Endothelial cell of umbilical vein (primary cell): Measurements from ENCODE around the gene DACT3. TPM values are rescaled to one million over a fixed set of nuclear protein-coding genes. Genes with fewer than 3 reads are reported as not detected.

Experiments
- BruUV-seq: library from RNA; stranded (reverse); fragments of 400-500 nt; replicated peaks from 2 replicates; lab custom pipeline; 2021; lab: Mats Ljungman, UMichigan
- CTCF ChIA-PET: fragments of 300-600, 350-600 bp; sonication (Branson Sonifier 250); formaldehyde crosslinking; loops from one replicate; lab custom pipeline; 2021; ENCODE audit warnings: antibody characterized with exemption, inconsistent platforms; lab: Charles Lee
- POLR2A ChIA-PET: fragments of 300-600, 350-600 bp; sonication (Branson Sonifier 250); formaldehyde crosslinking; loops from one replicate; lab custom pipeline; 2021; ENCODE audit warnings: antibody characterized with exemption, inconsistent platforms; lab: Charles Lee
- DNase-seq: peaks from one replicate; pipeline ENCODE4 v3.0.0-alpha.2; 2011; ENCODE audit warnings: low read depth, low spot score
- FAIRE-seq: peaks from 2 replicates; lab custom pipeline; 2011; peaks lifted over from hg19 to GRCh38; lab: Jason Lieb, UNC
- H2AFZ ChIP-seq: 2 replicates; pipeline ENCODE4 v1.6.0; 2012; ENCODE audit warnings: low read depth, low read length, control low read depth, inconsistent platforms
- H3K27ac ChIP-seq: 2 replicates; pipeline ENCODE4 v1.5.1; 2011; ENCODE audit warnings: low read depth, mild to moderate bottlenecking, control low read depth, low read length, moderate library complexity; ENCODE audit not compliant: insufficient read depth
- H3K27me3 ChIP-seq, 2 experiments: 2 replicates each; pipeline versions ENCODE4 v1.6.0 to v1.6.1; 2011; ENCODE audit warnings: low read length in 2 of 2, mixed read lengths in 1 of 2; ENCODE audit not compliant: control insufficient read depth in 2 of 2, insufficient read depth in 2 of 2
- H3K36me3 ChIP-seq, 2 experiments: 2 replicates in 1 of 2; 3 replicates in 1 of 2; pipeline ENCODE4 v1.5.1; 2011; ENCODE audit warnings: low read length in 2 of 2, mild to moderate bottlenecking in 1 of 2, moderate library complexity in 1 of 2; ENCODE audit not compliant: control insufficient read depth in 2 of 2, insufficient read depth in 2 of 2; ENCODE audit errors: extremely low read depth in 1 of 2
- H3K4me1 ChIP-seq: 3 replicates; pipeline ENCODE4 v1.5.1; 2011; ENCODE audit warnings: mild to moderate bottlenecking, low read length; ENCODE audit not compliant: control insufficient read depth, insufficient read depth; ENCODE audit errors: extremely low read depth
- H3K4me2 ChIP-seq: 2 replicates; pipeline ENCODE4 v1.6.1; 2011; ENCODE audit warnings: low read length, control low read depth, mixed read lengths; ENCODE audit not compliant: insufficient read depth
- H3K4me3 ChIP-seq, 3 experiments: fragments of 200-600 bp in 1 of 3; sonication (generic), shearing (Covaris generic) in 1 of 3; replicated peaks in 1 of 3; 2 replicates each; pipeline ENCODE4 v1.5.1; 2011 to 2016; ENCODE audit warnings: control low read depth in 3 of 3, low read length in 3 of 3, mild to moderate bottlenecking in 2 of 3, inconsistent platforms in 1 of 3, low read depth in 1 of 3, moderate library complexity in 1 of 3; ENCODE audit not compliant: insufficient read depth in 1 of 3
- H3K79me2 ChIP-seq: 2 replicates; pipeline ENCODE4 v1.6.0; 2012; ENCODE audit warnings: low read length, inconsistent platforms; ENCODE audit not compliant: control insufficient read depth, insufficient read depth
- H3K9ac ChIP-seq: replicated peaks from 2 replicates; pipeline ENCODE3; 2011; ENCODE audit warnings: low read length, control low read depth; ENCODE audit not compliant: insufficient read depth; ENCODE audit errors: extremely low read depth
- H3K9me1 ChIP-seq: replicated peaks from 3 replicates; pipeline ENCODE4 v1.6.0; 2011; ENCODE audit warnings: mild to moderate bottlenecking, low read length; ENCODE audit not compliant: control insufficient read depth, insufficient read depth; ENCODE audit errors: extremely low read depth
- H3K9me3 ChIP-seq: replicated peaks from 2 replicates; pipeline ENCODE4 v1.5.1; 2012; ENCODE audit warnings: low read length, inconsistent platforms; ENCODE audit not compliant: control insufficient read depth, insufficient read depth
- H4K20me1 ChIP-seq: replicated peaks from 2 replicates; pipeline ENCODE3; 2011; ENCODE audit warnings: mild to moderate bottlenecking, low read length; ENCODE audit not compliant: control insufficient read depth, insufficient read depth; ENCODE audit errors: extremely low read depth
- CTCF ChIP-seq, 2 donors: IDR thresholded peaks; 1 replicate in 1 of 2; 2 replicates in 1 of 2; pipeline ENCODE4 v1.5.1; 2011; ENCODE audit warnings: low read length in 2 of 2, mild to moderate bottlenecking in 2 of 2, moderate library complexity in 2 of 2, control low read depth in 1 of 2, inconsistent platforms in 1 of 2, low read depth in 1 of 2; ENCODE audit not compliant: insufficient read depth in 1 of 2; ENCODE audit errors: extremely low read depth in 1 of 2
- EZH2 ChIP-seq: IDR thresholded peaks from 2 replicates; pipeline ENCODE4 v1.6.1; 2012; ENCODE audit warnings: borderline replicate concordance, low read depth, mild to moderate bottlenecking, moderate library complexity, low read length, inconsistent platforms; ENCODE audit not compliant: severe bottlenecking
- FOS ChIP-seq: IDR thresholded peaks from 2 replicates; pipeline ENCODE4 v1.6.1; 2011; ENCODE audit warnings: mild to moderate bottlenecking, low read length, moderate library complexity, borderline replicate concordance; ENCODE audit not compliant: insufficient read depth
- JUN ChIP-seq: IDR thresholded peaks from 2 replicates; pipeline ENCODE4 v1.6.1; 2011; ENCODE audit warnings: borderline replicate concordance, low read depth; ENCODE audit not compliant: insufficient read length, insufficient read depth
- MAX ChIP-seq: IDR thresholded peaks from 2 replicates; pipeline ENCODE4 v1.6.1; 2011; ENCODE audit not compliant: insufficient read depth, insufficient read length
- dilution Hi-C: fragments of 300-500 bp; cut with MboI; formaldehyde crosslinking; loops from one replicate; pipeline ENCODE4 v1.15.0; 2019; ENCODE audit warnings: low sequenced_read_pairs; ENCODE audit not compliant: extremely low pct_ligation_motif_present
- intact Hi-C: fragments of 100-400 bp; cut with micrococcal nuclease; formaldehyde crosslinking; loops from one replicate; pipeline ENCODE4 v1.10.0; 2022
- polyA plus RNA-seq, 4 experiments: library from polyadenylated mRNA; depleted of rRNA in 3 of 4; stranded (reverse) in 3 of 4; unstranded in 1 of 4; fragments of >200 nt; gene quantifications; 2 replicates each; pipeline versions ENCODE4 v1.2.1 to v1.2.3, GENCODE V29; 2011 to 2012; ENCODE audit warnings: missing spikeins in 1 of 4
- total RNA-seq: library from RNA; stranded (reverse); gene quantifications from 2 replicates; pipeline ENCODE4 v1.2.3, GENCODE V29; 2021

Gene DACT3
- total and polyA plus RNA-seq, 2 donors (not counting 3 experiments of a cell fraction or from before 2014, with no cell fraction given) = 0.22 to 0.76 TPM

- Histone ChIP-seq H3K4me2 (no peak overlapping the region), H3K9me3 (no peaks in the 10 kb centered on the region), H2AFZ (no peak overlapping the region), H3K36me3 (no peaks in the 10 kb centered on the region), H4K20me1 (no peaks in the 10 kb centered on the region), H3K9me1 (no peaks in the 10 kb centered on the region), H3K4me3 (no peak overlapping the region), H3K9ac (no peak overlapping the region), H3K27ac (no peak overlapping the region), H3K79me2 (no peaks in the 10 kb centered on the region), H3K27me3 (peaks cover 0 to 9% of the 10 kb centered on the region in 2 experiments), H3K4me1 (peaks cover 2% of the 10 kb centered on the region)
- TF ChIP-seq FOS (no peak), MAX (no peak), EZH2 (no peak)
- ChIA-PET CTCF (interaction anchor here (1.5 to 5.1 kb wide), 4 partner anchors 14 to 30 kb away, joined by 4 to 39 read pairs (median 25); partner anchors contain the start of gene DACT3), POLR2A (no interaction called here)
- dilution Hi-C loops = no loop called here
- DNase-seq = no peak
- no TSS peak for BruUV-seq
- FAIRE-seq = no peak
- intact Hi-C loops = no loop called here
These were observed 29.5 kb downstream of the DACT3 start for GRCh38 chr19:46631481-46631880.

- Histone ChIP-seq H3K4me2 (no peak overlapping the region), H4K20me1 (no peaks in the 10 kb centered on the region), H3K9ac (no peak overlapping the region), H3K36me3 (no peaks in the 10 kb centered on the region), H3K9me3 (no peaks in the 10 kb centered on the region), H3K4me3 (no peak overlapping the region), H3K27me3 (peaks cover 0 to 4% of the 10 kb centered on the region in 2 experiments), H3K9me1 (no peaks in the 10 kb centered on the region), H3K27ac (no peak overlapping the region), H3K79me2 (no peaks in the 10 kb centered on the region), H3K4me1 (peaks cover 2% of the 10 kb centered on the region), H2AFZ (no peak overlapping the region)
- BruUV-seq = no TSS peak
- intact Hi-C loops = no loop called here
- ChIA-PET POLR2A (no interaction called here), CTCF (interaction anchor here (1.5 to 5.1 kb wide), 4 partner anchors 13 to 31 kb away, joined by 4 to 39 read pairs (median 25); partner anchors contain the start of gene DACT3)
- DNase-seq (no peak), FAIRE-seq (no peak)
- TF ChIP-seq JUN = no peak
- TF ChIP-seq CTCF (IDR thresholded peaks at IDR 0.05; ENCODE audit: extremely low read depth in 1 of 2, insufficient read depth in 1 of 2, low read depth in 1 of 2, low read length in 2 of 2) = no peak
- no peak for TF ChIP-seq MAX
- no peak for TF ChIP-seq EZH2
- dilution Hi-C loops = no loop called here
These were observed 30.3 kb downstream of the DACT3 start for GRCh38 chr19:46630586-46631205.
